Thyroid gland (tissue), 4 donors: ENCODE results near the gene SPPL2A. TPM values are rescaled to one million over a fixed set of nuclear protein-coding genes. Genes with fewer than 3 reads are reported as not detected.
A peak's percentile ranks its signal among the peaks of the same experiment; 100 is the strongest.

Experiments
- DNase-seq, 2 donors: peaks; one replicate each; pipeline ENCODE4 v3.0.0-alpha.2; 2019
- H3K27ac ChIP-seq, 3 donors: fragments of 200-600 bp; sonication (generic); 1 replicate in 2 of 3; 2 replicates in 1 of 3; pipeline ENCODE4 v1.5.1; 2016 to 2019; ENCODE audit warnings: mild to moderate bottlenecking in 1 of 3, moderate library complexity in 1 of 3
- H3K27me3 ChIP-seq: fragments of 200-600 bp; sonication (generic); one replicate; pipeline ENCODE4 v1.5.1; 2019
- H3K36me3 ChIP-seq, 2 donors: fragments of 200-600 bp; sonication (generic); one replicate each; pipeline ENCODE4 v1.5.1; 2016 to 2019
- H3K4me1 ChIP-seq, 2 donors: fragments of 200-600 bp; sonication (generic); one replicate each; pipeline ENCODE4 v1.5.1; 2017 to 2019
- H3K4me3 ChIP-seq, 3 donors: fragments of 200-600 bp; sonication (generic); replicated peaks in 1 of 3; 1 replicate in 2 of 3; 2 replicates in 1 of 3; pipeline ENCODE4 v1.5.1; 2016; ENCODE audit warnings: mild to moderate bottlenecking in 1 of 3
- H3K9me3 ChIP-seq: fragments of 200-600 bp; sonication (generic); one replicate; pipeline ENCODE4 v1.5.1; 2017
- CTCF ChIP-seq, 6 experiments: fragments of 200-600 bp in 3 of 6; fragments of 450-650 bp in 3 of 6; sonication (generic) in 3 of 6; IDR thresholded peaks; one replicate each; pipeline ENCODE4 v1.5.1; 2016 to 2019; ENCODE audit warnings: antibody characterized with exemption in 6 of 6, mild to moderate bottlenecking in 2 of 6, inconsistent platforms in 1 of 6, moderate library complexity in 1 of 6
- POLR2A ChIP-seq, 2 donors: fragments of 450-650 bp; IDR thresholded peaks; one replicate each; pipeline ENCODE4 v1.6.1; 2017; ENCODE audit warnings: antibody characterized with exemption in 2 of 2, mild to moderate bottlenecking in 2 of 2, moderate library complexity in 1 of 2
- WGBS, 2 donors: methylation state at CpG; one replicate each; pipeline ENCODE4 v1.1.5; 2017; 5-methylcytosine and 5-hydroxymethylcytosine counted together
- intact Hi-C: fragments of 100-400 bp; cut with DNase I; formaldehyde crosslinking; loops from one replicate; pipeline ENCODE4 v1.15.1; 2023
- total RNA-seq, 4 donors: library from RNA; depleted of rRNA; stranded (reverse); fragments of >200 nt; gene quantifications; one replicate each; pipeline ENCODE4 v1.2.3, GENCODE V29; 2016

SPPL2A gene
- total RNA-seq, 4 donors from 2014 or later: 174 to 468 (median 256) TPM

- DNase-seq: no peak
- H3K4me3 ChIP-seq: no peak overlapping the region
- no peak overlapping the region for H3K27ac ChIP-seq
- intact Hi-C loops: no loop called here
- H3K9me3 ChIP-seq: no peaks in the 10 kb centered on the region
- H3K4me1 ChIP-seq: no peaks in the 10 kb centered on the region
- no peak for TF ChIP-seq POLR2A (IDR thresholded peaks at IDR 0.05)
- TF ChIP-seq CTCF (IDR thresholded peaks at IDR 0.05): no peak
- no peaks in the 10 kb centered on the region for H3K27me3 ChIP-seq
- no peaks in the 10 kb centered on the region for H3K36me3 ChIP-seq
- WGBS, 2 donors: 85 to 93% methylated on average over 2 of the region's 2 CpGs
These were observed 8.9 kb upstream of the SPPL2A start for GRCh38 chr15:50774450-50774849.

GRCh38 chr15:50773389-50773788, 7.9 kb upstream of the SPPL2A start:
- Histone ChIP-seq H3K36me3 (no peaks in the 10 kb centered on the region), H3K4me1 (no peaks in the 10 kb centered on the region), H3K9me3 (no peaks in the 10 kb centered on the region), H3K27me3 (no peaks in the 10 kb centered on the region), H3K27ac (no peak overlapping the region), H3K4me3 (no peak overlapping the region)
- WGBS, 2 donors: 92 to 97% methylated on average over 3 of the region's 3 CpGs
- intact Hi-C loops: no loop called here
- TF ChIP-seq POLR2A (IDR thresholded peaks at IDR 0.05): no peak
- no peak for TF ChIP-seq CTCF (IDR thresholded peaks at IDR 0.05)
- DNase-seq: no peak

GRCh38 chr15:50767332-50767861, 1.9 kb upstream of the SPPL2A start:
- Histone ChIP-seq H3K4me3 (no peak overlapping the region), H3K9me3 (no peaks in the 10 kb centered on the region), H3K27me3 (no peaks in the 10 kb centered on the region), H3K36me3 (no peaks in the 10 kb centered on the region), H3K27ac (no peak overlapping the region), H3K4me1 (peaks cover 12% of the 10 kb centered on the region in 2 donors)
- intact Hi-C loops: loop anchor here (10.0 kb wide), 1 partner anchor 137 kb away; the partner anchor contains the start of gene AP4E1
- TF ChIP-seq POLR2A (IDR thresholded peaks at IDR 0.05) (no peak), CTCF (IDR thresholded peaks at IDR 0.05) (no peak)
- DNase-seq: no peak
- WGBS, 2 donors: 68 to 71% methylated on average over 2 of the region's 2 CpGs

GRCh38 chr15:50764461-50765194, 878 bp downstream of the SPPL2A start:
- Histone ChIP-seq H3K27me3 (no peaks in the 10 kb centered on the region), H3K27ac (peak overlapping the region; percentile 90 to 94 (median 91)), H3K36me3 (no peaks in the 10 kb centered on the region), H3K4me1 (peaks cover 12% of the 10 kb centered on the region in 2 donors), H3K9me3 (no peaks in the 10 kb centered on the region), H3K4me3 (peak overlapping the region; percentile 27 to 89 (median 73))
- 1 to 4% methylated on average over 15 of the region's 15 CpGs for WGBS, 2 donors
- no peak for DNase-seq
- TF ChIP-seq POLR2A (IDR thresholded peaks at IDR 0.05) (no peak), CTCF (IDR thresholded peaks at IDR 0.05) (no peak)
- intact Hi-C loops: loop anchor here (10.0 kb wide), 1 partner anchor 140 kb away; the partner anchor contains the start of gene AP4E1

GRCh38 chr15:50758712-50759205, 6.7 kb downstream of the SPPL2A start:
- H3K4me1 ChIP-seq: peaks cover 3 to 4% of the 10 kb centered on the region in 2 donors
- TF ChIP-seq CTCF (IDR thresholded peaks at IDR 0.05) (no peak), POLR2A (IDR thresholded peaks at IDR 0.05) (no peak)
- no peak overlapping the region for H3K27ac ChIP-seq
- no peak for DNase-seq
- no peak overlapping the region for H3K4me3 ChIP-seq
- intact Hi-C loops: no loop called here
- no peaks in the 10 kb centered on the region for H3K27me3 ChIP-seq
- WGBS, 2 donors: 82 to 98% methylated on average over 4 of the region's 4 CpGs
- no peaks in the 10 kb centered on the region for H3K9me3 ChIP-seq
- H3K36me3 ChIP-seq: no peaks in the 10 kb centered on the region
